Glutamatergic neuron (in vitro differentiated cells): ENCODE measurements around the gene SLC28A2. TPM values are rescaled to one million over a fixed set of nuclear protein-coding genes. Genes with fewer than 3 reads are reported as not detected.
"Not testable (repeated sequence)": the region's sequence is repeated elsewhere in the genome, so short reads cannot be mapped to it uniquely, and the experiment has no call there.

Source experiments
- DNase-seq: peaks from one replicate; pipeline ENCODE4 v3.0.0; 2022
- H3K27ac Mint-ChIP-seq: one replicate; pipeline ENCODE4 v1.8.0; 2020; ENCODE audit warnings: mild to moderate bottlenecking, mixed read lengths, inconsistent platforms; ENCODE audit not compliant: unreplicated experiment
- H3K27me3 Mint-ChIP-seq: one replicate; pipeline ENCODE4 v1.8.0; 2020; ENCODE audit warnings: mild to moderate bottlenecking, moderate library complexity, mixed read lengths, inconsistent platforms; ENCODE audit not compliant: unreplicated experiment
- H3K36me3 Mint-ChIP-seq: one replicate; pipeline ENCODE4 v1.8.0; 2020; ENCODE audit warnings: mild to moderate bottlenecking, mixed read lengths, inconsistent platforms; ENCODE audit not compliant: unreplicated experiment
- H3K4me1 Mint-ChIP-seq: one replicate; pipeline ENCODE4 v1.8.0; 2020; ENCODE audit warnings: mild to moderate bottlenecking, low read depth, mixed read lengths, inconsistent platforms; ENCODE audit not compliant: unreplicated experiment
- H3K4me3 Mint-ChIP-seq: one replicate; pipeline ENCODE4 v1.8.0; 2020; ENCODE audit warnings: mild to moderate bottlenecking, mixed read lengths, inconsistent platforms; ENCODE audit not compliant: unreplicated experiment
- H3K9me3 Mint-ChIP-seq: one replicate; pipeline ENCODE4 v1.8.0; 2020; ENCODE audit warnings: mild to moderate bottlenecking, moderate library complexity, mixed read lengths, inconsistent platforms; ENCODE audit not compliant: unreplicated experiment
- CTCF ChIP-seq: fragments of 200-600 bp; sonication (generic); IDR thresholded peaks from one replicate; pipeline ENCODE4 v1.5.0; 2021; ENCODE audit not compliant: partially characterized antibody, unreplicated experiment
- total RNA-seq: library from RNA; stranded (reverse); fragmentation: NEBNext Ultra II Directional; extraction: Animal tissue kit (Norgen Biotek cat#: 25700); gene quantifications from one replicate; pipeline ENCODE4 v1.2.1, GENCODE V29; 2021; ENCODE audit not compliant: unreplicated experiment

Gene SLC28A2
- total RNA-seq, 1 donor from 2014 or later: not detected

DNA sequence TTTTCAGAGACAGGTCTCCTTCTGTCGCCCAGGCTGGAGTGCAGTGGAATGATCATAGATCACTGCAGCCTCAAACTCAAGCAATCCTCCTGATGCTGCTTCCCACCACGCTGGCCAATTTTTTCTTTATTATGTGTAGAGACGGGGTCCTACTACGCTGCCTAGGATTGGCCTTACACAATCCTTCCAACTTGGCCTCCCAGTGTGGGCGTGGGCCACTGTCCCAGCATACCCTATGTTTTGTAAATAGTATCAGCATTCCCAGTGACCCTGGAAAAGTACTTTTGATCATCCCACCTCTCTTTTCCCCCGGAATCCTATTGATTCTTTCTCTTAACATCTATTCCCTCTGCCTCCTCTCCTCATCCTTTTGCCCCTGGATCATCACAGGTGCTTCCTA lies 36.9 kb downstream of the SLC28A2 start:
- TF ChIP-seq CTCF: no peak
- Mint-ChIP-seq H3K9me3 (peaks cover under 1% of the 10 kb centered on the region), H3K27ac (no peak overlapping the region), H3K27me3 (peaks cover 3% of the 10 kb centered on the region), H3K4me1 (no peaks in the 10 kb centered on the region), H3K36me3 (peaks cover under 1% of the 10 kb centered on the region), H3K4me3 (no peak overlapping the region)
- DNase-seq: no peak

- no peak overlapping the region for H3K27ac Mint-ChIP-seq
- H3K4me1 Mint-ChIP-seq: no peaks in the 10 kb centered on the region
- TF ChIP-seq CTCF: no peak
- peaks cover 4% of the 10 kb centered on the region for H3K9me3 Mint-ChIP-seq
- H3K27me3 Mint-ChIP-seq: no peaks in the 10 kb centered on the region
- peaks cover 19% of the 10 kb centered on the region for H3K36me3 Mint-ChIP-seq
- DNase-seq: no peak
- no peak overlapping the region for H3K4me3 Mint-ChIP-seq
These were observed 40.0 kb downstream of the SLC28A2 start for GRCh38 chr15:45291822-45292582.

GRCh38 chr15:45293326-45293725 lies 41.3 kb downstream of the SLC28A2 start:
- not testable (repeated sequence) for H3K27ac Mint-ChIP-seq, H3K4me1 Mint-ChIP-seq, H3K4me3 Mint-ChIP-seq, H3K27me3 Mint-ChIP-seq, DNase-seq, H3K9me3 Mint-ChIP-seq
- peaks cover 22% of the 10 kb centered on the region for H3K36me3 Mint-ChIP-seq

GRCh38 chr15:45298964-45299378 lies 46.9 kb downstream of the SLC28A2 start:
- DNase-seq, H3K9me3 Mint-ChIP-seq, H3K27me3 Mint-ChIP-seq, H3K4me3 Mint-ChIP-seq, H3K27ac Mint-ChIP-seq, H3K4me1 Mint-ChIP-seq: not testable (repeated sequence)
- H3K36me3 Mint-ChIP-seq: peaks cover 20% of the 10 kb centered on the region

DNA sequence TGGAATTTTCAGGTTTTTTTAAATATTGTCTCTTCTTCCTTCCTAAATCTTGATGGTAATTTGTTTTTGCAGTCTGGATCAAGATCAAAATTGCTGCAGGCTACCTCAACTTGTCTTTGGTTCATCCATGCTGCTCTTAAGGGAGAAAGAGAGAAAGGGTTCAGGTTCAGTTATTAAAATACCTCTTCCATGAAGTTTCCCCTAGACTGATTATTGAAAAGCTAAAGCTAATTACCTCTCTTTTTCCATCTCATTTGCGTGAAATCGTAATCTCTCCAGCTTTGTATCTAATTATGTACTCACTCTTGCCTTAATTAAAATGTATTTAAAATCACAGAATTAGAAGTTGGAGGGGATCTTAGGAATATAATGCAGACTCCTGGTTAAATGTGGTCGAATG lies 52.7 kb downstream of the SLC28A2 start:
- Mint-ChIP-seq H3K36me3 (no peaks in the 10 kb centered on the region), H3K27ac (no peak overlapping the region), H3K4me1 (no peaks in the 10 kb centered on the region), H3K27me3 (no peaks in the 10 kb centered on the region), H3K4me3 (no peak overlapping the region), H3K9me3 (no peaks in the 10 kb centered on the region)
- no peak for DNase-seq
- no peak for TF ChIP-seq CTCF

DNA sequence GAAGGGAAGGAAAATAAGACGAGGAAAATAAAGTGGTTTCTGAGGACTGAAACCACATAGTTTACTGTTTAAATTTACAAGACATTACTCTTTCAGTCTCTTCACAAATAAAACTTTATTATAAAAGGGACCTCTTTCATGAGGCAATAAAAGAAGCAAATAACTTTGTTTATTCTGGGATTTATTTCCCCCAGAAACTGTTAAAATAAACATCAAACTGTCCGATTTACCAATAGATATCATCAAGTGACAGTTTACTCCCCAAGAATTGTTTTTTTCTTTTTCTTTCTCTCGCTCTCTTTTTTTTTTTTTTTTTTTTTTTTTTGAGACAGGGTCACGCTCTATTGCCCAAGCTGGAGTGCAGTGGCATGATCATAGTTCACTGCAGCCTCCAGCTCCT lies 54.1 kb downstream of the SLC28A2 start:
- Mint-ChIP-seq H3K36me3 (no peaks in the 10 kb centered on the region), H3K4me1 (no peaks in the 10 kb centered on the region), H3K9me3 (no peaks in the 10 kb centered on the region), H3K4me3 (no peak overlapping the region), H3K27me3 (no peaks in the 10 kb centered on the region), H3K27ac (no peak overlapping the region)
- DNase-seq: no peak
- TF ChIP-seq CTCF: no peak
